Measurements from ENCODE around the gene GLIPR1L1. TPM values are rescaled to one million over a fixed set of nuclear protein-coding genes. Genes with fewer than 3 reads are reported as not detected.

Gene GLIPR1L1, protein sequence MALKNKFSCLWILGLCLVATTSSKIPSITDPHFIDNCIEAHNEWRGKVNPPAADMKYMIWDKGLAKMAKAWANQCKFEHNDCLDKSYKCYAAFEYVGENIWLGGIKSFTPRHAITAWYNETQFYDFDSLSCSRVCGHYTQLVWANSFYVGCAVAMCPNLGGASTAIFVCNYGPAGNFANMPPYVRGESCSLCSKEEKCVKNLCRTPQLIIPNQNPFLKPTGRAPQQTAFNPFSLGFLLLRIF
- total RNA-seq (not detected), total RNA-seq (0 to 0.05 (median 0) reads per million in 172 experiments)
- 0.15 TPM for polyA plus RNA-seq (2013, experiment 1 of 2)
- polyA plus RNA-seq (2013, experiment 2 of 2), result 0.20 TPM

DNA sequence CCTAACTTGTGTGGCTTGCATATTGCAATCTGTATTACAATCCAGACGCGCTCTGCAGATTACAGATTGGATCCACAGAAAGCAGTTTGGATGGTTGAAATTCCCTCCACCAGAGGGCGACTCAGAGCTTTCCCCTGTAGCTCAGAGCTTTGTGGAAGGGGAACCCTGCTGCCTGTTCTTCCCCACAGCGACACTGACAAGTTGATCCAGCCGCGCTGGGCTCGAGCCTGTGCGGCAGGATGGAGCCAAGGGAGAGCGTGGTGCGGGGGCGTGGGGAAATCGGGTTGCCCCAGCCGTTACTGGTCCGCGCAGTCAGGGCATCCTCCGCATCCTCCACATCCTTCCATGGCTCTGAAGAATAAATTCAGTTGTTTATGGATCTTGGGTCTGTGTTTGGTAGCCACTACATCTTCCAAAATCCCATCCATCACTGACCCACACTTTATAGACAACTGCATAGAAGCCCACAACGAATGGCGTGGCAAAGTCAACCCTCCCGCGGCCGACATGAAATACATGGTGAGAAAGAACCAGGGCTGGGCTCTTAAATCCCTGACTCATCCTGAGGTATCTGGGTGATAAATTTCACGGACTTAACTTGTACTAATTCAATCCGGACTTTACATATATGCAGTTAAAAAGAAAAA is at the start of gene GLIPR1L1:
Gene GLIPR1L1 (plus strand): TSS at position 287 of the 647 bp plus-strand sequence. CDS start 59 bp downstream, at position 346.
- Histone ChIP-seq H3K9me3 (ENCODE audit: control insufficient read depth in 1 of 2, insufficient read depth in 1 of 2, low read length in 2 of 2) (no peaks in the 10 kb centered on the region), H3K27me3 (ENCODE audit: control insufficient read depth in 1 of 2, insufficient read depth in 2 of 2, low read length in 2 of 2) (peaks cover 12 to 16% of the 10 kb centered on the region in 2 experiments), H3K4me1 (ENCODE audit: insufficient read depth, low read length) (peaks cover 17% of the 10 kb centered on the region), H3K4me3 (ENCODE audit: low read length) (peak within 1 kb of the TSS; percentile 39), H3K36me3 (ENCODE audit: insufficient read depth, low read length) (no peaks in the 10 kb centered on the region), H3K27ac (ENCODE audit: low read depth in 1 of 2, low read length in 2 of 2) (no peak within 1 kb of the TSS)
- Mint-ChIP-seq H3K27me3 (peaks cover 35% of the 10 kb centered on the region), H3K4me3 (peak within 1 kb of the TSS; percentile 57), H3K9me3 (no peaks in the 10 kb centered on the region), H3K4me1 (ENCODE audit: low read depth) (peaks cover 21% of the 10 kb centered on the region), H3K36me3 (ENCODE audit: low read depth) (no peaks in the 10 kb centered on the region), H3K27ac (no peak within 1 kb of the TSS)
- ATAC-seq (ENCODE audit: poor library complexity) (peak; percentile 79), DNase-seq (peak; percentile 67 to 90 (median 78))
- ChIA-PET POLR2A (interaction anchor here (1.0 to 1.2 kb wide), 4 partner anchors 57 to 177 kb away, joined by 3 to 6 read pairs (median 4); partner anchors contain the start of genes GLIPR1L2 and KRR1), CTCF (interaction anchor here (0.7 to 2.0 kb wide), 14 partner anchors 8 to 703 kb away, joined by 3 to 14 read pairs (median 4); partner anchors contain the start of genes GLIPR1, GLIPR1L2, KRR1 and PHLDA1)
- intact Hi-C loops (cut with DNase I, micrococcal nuclease), result loop anchor here (1.0 to 5.0 kb wide), 8 partner anchors 53 to 703 kb away; partner anchors contain the start of genes GLIPR1 (in 1 of the 2) and GLIPR1L2 (in 1 of the 2)
- TF ChIP-seq, protein P1, sequence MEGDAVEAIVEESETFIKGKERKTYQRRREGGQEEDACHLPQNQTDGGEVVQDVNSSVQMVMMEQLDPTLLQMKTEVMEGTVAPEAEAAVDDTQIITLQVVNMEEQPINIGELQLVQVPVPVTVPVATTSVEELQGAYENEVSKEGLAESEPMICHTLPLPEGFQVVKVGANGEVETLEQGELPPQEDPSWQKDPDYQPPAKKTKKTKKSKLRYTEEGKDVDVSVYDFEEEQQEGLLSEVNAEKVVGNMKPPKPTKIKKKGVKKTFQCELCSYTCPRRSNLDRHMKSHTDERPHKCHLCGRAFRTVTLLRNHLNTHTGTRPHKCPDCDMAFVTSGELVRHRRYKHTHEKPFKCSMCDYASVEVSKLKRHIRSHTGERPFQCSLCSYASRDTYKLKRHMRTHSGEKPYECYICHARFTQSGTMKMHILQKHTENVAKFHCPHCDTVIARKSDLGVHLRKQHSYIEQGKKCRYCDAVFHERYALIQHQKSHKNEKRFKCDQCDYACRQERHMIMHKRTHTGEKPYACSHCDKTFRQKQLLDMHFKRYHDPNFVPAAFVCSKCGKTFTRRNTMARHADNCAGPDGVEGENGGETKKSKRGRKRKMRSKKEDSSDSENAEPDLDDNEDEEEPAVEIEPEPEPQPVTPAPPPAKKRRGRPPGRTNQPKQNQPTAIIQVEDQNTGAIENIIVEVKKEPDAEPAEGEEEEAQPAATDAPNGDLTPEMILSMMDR (IDR thresholded peaks at IDR 0.05), result peak; percentile 90

DNA sequence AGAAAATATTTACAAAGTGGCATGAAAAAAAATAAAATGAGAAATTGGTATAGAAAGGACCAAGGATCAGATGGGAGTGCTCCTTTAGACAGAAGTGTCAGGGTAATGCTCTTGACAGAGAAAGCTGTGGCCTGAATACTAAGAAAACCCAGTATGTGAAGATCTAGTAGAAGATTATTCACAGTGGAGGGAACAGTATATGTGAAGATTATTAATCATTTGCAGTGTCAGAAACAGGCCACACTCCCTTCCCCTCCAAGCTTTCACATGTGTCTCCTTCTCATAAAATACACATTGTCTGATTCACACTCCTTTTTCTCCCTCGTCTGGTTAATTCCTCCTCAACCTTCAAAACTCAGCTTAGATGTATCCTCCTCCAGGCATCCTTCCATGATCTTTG is 45.6 kb upstream of the GLIPR1L1 start:
- Mint-ChIP-seq H3K27me3 (no peaks in the 10 kb centered on the region), H3K4me1 (ENCODE audit: low read depth) (no peaks in the 10 kb centered on the region), H3K27ac (no peak overlapping the region), H3K4me3 (no peak overlapping the region), H3K9me3 (no peaks in the 10 kb centered on the region), H3K36me3 (ENCODE audit: low read depth) (no peaks in the 10 kb centered on the region)
- Histone ChIP-seq H3K27ac (ENCODE audit: low read depth in 1 of 2, low read length in 2 of 2) (no peak overlapping the region), H3K4me1 (ENCODE audit: insufficient read depth, low read length) (no peaks in the 10 kb centered on the region), H3K9me3 (ENCODE audit: control insufficient read depth in 1 of 2, insufficient read depth in 1 of 2, low read length in 2 of 2) (no peaks in the 10 kb centered on the region), H3K27me3 (ENCODE audit: control insufficient read depth in 1 of 2, insufficient read depth in 2 of 2, low read length in 2 of 2) (no peaks in the 10 kb centered on the region), H3K4me3 (ENCODE audit: low read length) (no peak overlapping the region), H3K36me3 (ENCODE audit: insufficient read depth, low read length) (no peaks in the 10 kb centered on the region)
- intact Hi-C loops (cut with DNase I, micrococcal nuclease), result loop anchor here in 1 of 2 experiments (10.0 kb wide), 1 partner anchor 594 kb away; no protein-coding TSS in a partner anchor
- CTCF ChIA-PET, result no interaction called here
- POLR2A ChIA-PET, result interaction anchor here (0.6 kb wide), 1 partner anchor 655 kb away, joined by 4 read pairs; no protein-coding TSS in a partner anchor
- ATAC-seq (ENCODE audit: poor library complexity) (no peak), DNase-seq (no peak)
- TF ChIP-seq, protein P1 (IDR thresholded peaks at IDR 0.05), result no peak

DNA sequence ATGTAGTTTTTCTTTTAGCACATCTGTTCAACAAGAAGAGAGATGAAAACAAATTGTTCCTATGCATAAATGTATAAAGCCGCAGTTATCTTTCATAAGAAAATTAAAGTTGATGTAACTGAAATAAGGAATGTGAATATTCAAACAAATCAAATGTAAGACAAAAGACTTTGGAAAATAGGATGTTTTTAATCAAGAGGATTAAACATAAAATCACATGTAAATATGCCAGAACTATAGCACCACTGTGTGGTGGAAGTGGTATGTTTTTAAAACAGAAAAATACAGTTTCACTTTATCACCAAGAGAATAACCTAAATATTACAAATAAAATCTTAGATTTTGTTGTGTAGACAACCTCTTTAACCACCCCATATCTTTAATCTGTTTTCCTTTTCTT is 44.7 kb upstream of the GLIPR1L1 start:
- Mint-ChIP-seq H3K4me1 (ENCODE audit: low read depth) (no peaks in the 10 kb centered on the region), H3K27me3 (no peaks in the 10 kb centered on the region), H3K27ac (no peak overlapping the region), H3K4me3 (no peak overlapping the region), H3K9me3 (no peaks in the 10 kb centered on the region), H3K36me3 (ENCODE audit: low read depth) (no peaks in the 10 kb centered on the region)
- H3K4me1 ChIP-seq (ENCODE audit: insufficient read depth, low read length), result no peaks in the 10 kb centered on the region
- ChIA-PET CTCF (no interaction called here), POLR2A (no interaction called here)
- H3K27me3 ChIP-seq (ENCODE audit: control insufficient read depth in 1 of 2, insufficient read depth in 2 of 2, low read length in 2 of 2), result no peaks in the 10 kb centered on the region
- H3K4me3 ChIP-seq (ENCODE audit: low read length), result no peak overlapping the region
- DNase-seq, result peak in 3 of 14 experiments; percentile 12 to 13 (median 13)
- no peak for ATAC-seq (ENCODE audit: poor library complexity)
- H3K36me3 ChIP-seq (ENCODE audit: insufficient read depth, low read length), result no peaks in the 10 kb centered on the region
- intact Hi-C loops (cut with DNase I, micrococcal nuclease), result loop anchor here in 1 of 2 experiments (10.0 kb wide), 1 partner anchor 595 kb away; no protein-coding TSS in a partner anchor
- no peaks in the 10 kb centered on the region for H3K9me3 ChIP-seq (ENCODE audit: control insufficient read depth in 1 of 2, insufficient read depth in 1 of 2, low read length in 2 of 2)
- TF ChIP-seq, protein P1 (IDR thresholded peaks at IDR 0.05), result no peak
- no peak overlapping the region for H3K27ac ChIP-seq (ENCODE audit: low read depth in 1 of 2, low read length in 2 of 2)
